ENCODE results near the gene PIGT.

- no peak for TF ChIP-seq CTCF (conservative IDR thresholded peaks at IDR 0.05 in 1 of 2, IDR thresholded peaks at IDR 0.05 in 1 of 2; ENCODE audit: extremely low read depth in 1 of 2, insufficient read depth in 1 of 2, low read depth in 1 of 2, low read length in 2 of 2)
- no peak for TF ChIP-seq EZH2 (IDR thresholded peaks at IDR 0.05; ENCODE audit: borderline replicate concordance, low read length)
These were observed 976 bp downstream of the PIGT start for GRCh38 chr20:45416917-45417316.

Measured in mammary epithelial cell (primary cell).